OCI-LY1 (cell line): ENCODE results near the gene ITFG1.

Source experiments
- CTCF ChIP-seq: fragments of 200-600 bp; sonication (generic), shearing (Covaris generic); IDR thresholded peaks from 2 replicates; pipeline ENCODE4 v1.5.1; 2017; ENCODE audit warnings: mild to moderate bottlenecking, antibody characterized with exemption, low read length, moderate library complexity, mixed read lengths
- EZH2 ChIP-seq: fragments of 200-600 bp; sonication (generic), shearing (Covaris generic); IDR thresholded peaks from 2 replicates; pipeline ENCODE4 v1.8.0; 2017; ENCODE audit warnings: borderline replicate concordance, mixed run types, mild to moderate bottlenecking, antibody characterized with exemption, low read length, moderate library complexity, mixed read lengths

- TF ChIP-seq CTCF (no peak), EZH2 (no peak)
Observed at GRCh38 chr16:47175152-47175551, 285.7 kb downstream of the ITFG1 start.
